Measurements from ENCODE around the gene SMG7.

SMG7 gene

GRCh38 chr1:183470961-183471742, 1.1 kb upstream of the SMG7 start:
- DNase-seq = peak; percentile 92
- no CpG with 5 or more reads among the region's 47 CpGs for WGBS (ENCODE audit: extremely low coverage, insufficient coverage, low lambda C conversion rate)

GRCh38 chr1:183471743-183472487, 384 bp upstream of the SMG7 start:
- WGBS (ENCODE audit: extremely low coverage, insufficient coverage, low lambda C conversion rate) = no CpG with 5 or more reads among the region's 42 CpGs

More at GRCh38 chr1:183470961-183471742, 1.1 kb upstream of the SMG7 start:
- Histone ChIP-seq H3K27ac (ENCODE audit: low read depth, low read length) (peak overlapping the region; percentile 100), H3K4ac (ENCODE audit: low read depth, low read length) (no peak overlapping the region), H3K4me3 (ENCODE audit: low read length) (peak overlapping the region; percentile 64), H2BK120ac (ENCODE audit: low read depth, low read length) (no peak overlapping the region), H2BK15ac (replicated peaks; ENCODE audit: low read depth) (no peak overlapping the region), H3K4me2 (ENCODE audit: low read length) (peak overlapping the region; percentile 82), H2AK5ac (ENCODE audit: low read length) (no peak overlapping the region), H3K23ac (ENCODE audit: low read length) (peak overlapping the region; percentile 19), H3K79me1 (ENCODE audit: low read length) (peaks cover 6% of the 10 kb centered on the region), H3K27me3 (ENCODE audit: insufficient read depth, low read length, poor library complexity) (no peaks in the 10 kb centered on the region), H3K18ac (ENCODE audit: low read length) (peak overlapping the region; percentile 69), H4K8ac (ENCODE audit: low read depth, low read length) (no peak overlapping the region), H3K79me2 (ENCODE audit: control insufficient read depth, insufficient read depth, low read length) (peaks cover 35% of the 10 kb centered on the region), H3K4me1 (ENCODE audit: control insufficient read depth, low read depth, low read length) (peaks cover 2% of the 10 kb centered on the region), H3K36me3 (ENCODE audit: control insufficient read depth, insufficient read depth, low read length) (no peaks in the 10 kb centered on the region), H4K5ac (ENCODE audit: low read length) (no peak overlapping the region), H3K56ac (ENCODE audit: low read length) (peak overlapping the region; percentile 97), H3K9ac (ENCODE audit: low read length) (peak overlapping the region; percentile 78), H2BK5ac (ENCODE audit: low read length) (peak overlapping the region; percentile 48)

GRCh38 chr1:183473217-183473536, 878 bp downstream of the SMG7 start:
- Histone ChIP-seq H3K27me3 (ENCODE audit: insufficient read depth, low read length, poor library complexity) (no peaks in the 10 kb centered on the region), H3K9ac (ENCODE audit: low read length) (peak overlapping the region; percentile 80), H3K56ac (ENCODE audit: low read length) (peak overlapping the region; percentile 93), H3K79me2 (ENCODE audit: control insufficient read depth, insufficient read depth, low read length) (peaks cover 45% of the 10 kb centered on the region), H3K79me1 (ENCODE audit: low read length) (peaks cover 6% of the 10 kb centered on the region), H4K5ac (ENCODE audit: low read length) (no peak overlapping the region), H3K36me3 (ENCODE audit: control insufficient read depth, insufficient read depth, low read length) (no peaks in the 10 kb centered on the region), H3K4me3 (ENCODE audit: low read length) (peak overlapping the region; percentile 67), H3K18ac (ENCODE audit: low read length) (no peak overlapping the region), H2BK5ac (ENCODE audit: low read length) (no peak overlapping the region), H4K8ac (ENCODE audit: low read depth, low read length) (no peak overlapping the region), H3K27ac (ENCODE audit: low read depth, low read length) (no peak overlapping the region), H2AK5ac (ENCODE audit: low read length) (no peak overlapping the region), H3K23ac (ENCODE audit: low read length) (no peak overlapping the region), H2BK120ac (ENCODE audit: low read depth, low read length) (no peak overlapping the region), H3K4me2 (ENCODE audit: low read length) (peak overlapping the region; percentile 95), H3K4me1 (ENCODE audit: control insufficient read depth, low read depth, low read length) (peaks cover 2% of the 10 kb centered on the region), H2BK15ac (replicated peaks; ENCODE audit: low read depth) (no peak overlapping the region), H3K4ac (ENCODE audit: low read depth, low read length) (no peak overlapping the region)
- DNase-seq = peak; percentile 25
- WGBS (ENCODE audit: extremely low coverage, insufficient coverage, low lambda C conversion rate) = no CpG with 5 or more reads among the region's 9 CpGs

More at GRCh38 chr1:183471743-183472487, 384 bp upstream of the SMG7 start:
- H4K5ac ChIP-seq (ENCODE audit: low read length) = no peak overlapping the region
- peak overlapping the region; percentile 90 for H3K9ac ChIP-seq (ENCODE audit: low read length)
- H4K8ac ChIP-seq (ENCODE audit: low read depth, low read length) = no peak overlapping the region
- peak overlapping the region; percentile 91 for H2BK5ac ChIP-seq (ENCODE audit: low read length)
- peak overlapping the region; percentile 85 for H2BK120ac ChIP-seq (ENCODE audit: low read depth, low read length)
- no peak overlapping the region for H3K23ac ChIP-seq (ENCODE audit: low read length)
- no peak overlapping the region for H2AK5ac ChIP-seq (ENCODE audit: low read length)
- no peak overlapping the region for H3K4ac ChIP-seq (ENCODE audit: low read depth, low read length)
- peaks cover 38% of the 10 kb centered on the region for H3K79me2 ChIP-seq (ENCODE audit: control insufficient read depth, insufficient read depth, low read length)
- DNase-seq = peak; percentile 100
- H2BK15ac ChIP-seq (replicated peaks; ENCODE audit: low read depth) = no peak overlapping the region
- peak overlapping the region; percentile 97 for H3K56ac ChIP-seq (ENCODE audit: low read length)
- peaks cover 2% of the 10 kb centered on the region for H3K4me1 ChIP-seq (ENCODE audit: control insufficient read depth, low read depth, low read length)
- no peaks in the 10 kb centered on the region for H3K36me3 ChIP-seq (ENCODE audit: control insufficient read depth, insufficient read depth, low read length)
- peak overlapping the region; percentile 72 for H3K4me3 ChIP-seq (ENCODE audit: low read length)
- no peaks in the 10 kb centered on the region for H3K27me3 ChIP-seq (ENCODE audit: insufficient read depth, low read length, poor library complexity)
- peaks cover 6% of the 10 kb centered on the region for H3K79me1 ChIP-seq (ENCODE audit: low read length)
- peak overlapping the region; percentile 100 for H3K27ac ChIP-seq (ENCODE audit: low read depth, low read length)
- peak overlapping the region; percentile 90 for H3K18ac ChIP-seq (ENCODE audit: low read length)
- peak overlapping the region; percentile 82 for H3K4me2 ChIP-seq (ENCODE audit: low read length)

GRCh38 chr1:183476081-183476480, 3.8 kb downstream of the SMG7 start:
- peaks cover 8% of the 10 kb centered on the region for H3K4me1 ChIP-seq (ENCODE audit: control insufficient read depth, low read depth, low read length)
- H3K18ac ChIP-seq (ENCODE audit: low read length) = no peak overlapping the region
- H3K9ac ChIP-seq (ENCODE audit: low read length) = no peak overlapping the region
- H4K8ac ChIP-seq (ENCODE audit: low read depth, low read length) = no peak overlapping the region
- no peak overlapping the region for H3K4ac ChIP-seq (ENCODE audit: low read depth, low read length)
- H2BK120ac ChIP-seq (ENCODE audit: low read depth, low read length) = no peak overlapping the region
- no peak overlapping the region for H3K27ac ChIP-seq (ENCODE audit: low read depth, low read length)
- peaks cover 10% of the 10 kb centered on the region for H3K79me1 ChIP-seq (ENCODE audit: low read length)
- H4K5ac ChIP-seq (ENCODE audit: low read length) = no peak overlapping the region
- no peak overlapping the region for H2BK15ac ChIP-seq (replicated peaks; ENCODE audit: low read depth)
- H3K79me2 ChIP-seq (ENCODE audit: control insufficient read depth, insufficient read depth, low read length) = peaks cover 67% of the 10 kb centered on the region
- no peaks in the 10 kb centered on the region for H3K36me3 ChIP-seq (ENCODE audit: control insufficient read depth, insufficient read depth, low read length)
- H3K56ac ChIP-seq (ENCODE audit: low read length) = no peak overlapping the region
- H2AK5ac ChIP-seq (ENCODE audit: low read length) = no peak overlapping the region
- no peaks in the 10 kb centered on the region for H3K27me3 ChIP-seq (ENCODE audit: insufficient read depth, low read length, poor library complexity)
- DNase-seq = no peak
- no peak overlapping the region for H3K4me3 ChIP-seq (ENCODE audit: low read length)
- no peak overlapping the region for H3K23ac ChIP-seq (ENCODE audit: low read length)
- WGBS (ENCODE audit: extremely low coverage, insufficient coverage, low lambda C conversion rate) = no CpG with 5 or more reads among the region's 3 CpGs
- no peak overlapping the region for H2BK5ac ChIP-seq (ENCODE audit: low read length)
- H3K4me2 ChIP-seq (ENCODE audit: low read length) = no peak overlapping the region

- Histone ChIP-seq H2BK15ac (replicated peaks; ENCODE audit: low read depth) (no peak overlapping the region), H2AK5ac (ENCODE audit: low read length) (no peak overlapping the region), H3K4me2 (ENCODE audit: low read length) (no peak overlapping the region), H3K79me1 (ENCODE audit: low read length) (peaks cover 10% of the 10 kb centered on the region), H3K36me3 (ENCODE audit: control insufficient read depth, insufficient read depth, low read length) (no peaks in the 10 kb centered on the region), H3K9ac (ENCODE audit: low read length) (no peak overlapping the region), H3K56ac (ENCODE audit: low read length) (no peak overlapping the region), H4K8ac (ENCODE audit: low read depth, low read length) (no peak overlapping the region), H3K27ac (ENCODE audit: low read depth, low read length) (no peak overlapping the region), H3K4me1 (ENCODE audit: control insufficient read depth, low read depth, low read length) (peaks cover 9% of the 10 kb centered on the region), H3K4me3 (ENCODE audit: low read length) (no peak overlapping the region), H3K4ac (ENCODE audit: low read depth, low read length) (no peak overlapping the region), H3K27me3 (ENCODE audit: insufficient read depth, low read length, poor library complexity) (no peaks in the 10 kb centered on the region), H2BK5ac (ENCODE audit: low read length) (no peak overlapping the region), H3K23ac (ENCODE audit: low read length) (no peak overlapping the region), H4K5ac (ENCODE audit: low read length) (no peak overlapping the region), H3K18ac (ENCODE audit: low read length) (no peak overlapping the region), H3K79me2 (ENCODE audit: control insufficient read depth, insufficient read depth, low read length) (peaks cover 70% of the 10 kb centered on the region), H2BK120ac (ENCODE audit: low read depth, low read length) (no peak overlapping the region)
- no peak for DNase-seq
- no CpG with 5 or more reads among the region's 3 CpGs for WGBS (ENCODE audit: extremely low coverage, insufficient coverage, low lambda C conversion rate)
Measured at GRCh38 chr1:183477986-183478781, 5.9 kb downstream of the SMG7 start.

Data from mesendoderm (in vitro differentiated cells).